Measurements from ENCODE around the gene CRIP1. TPM values are rescaled to one million over a fixed set of nuclear protein-coding genes. Genes with fewer than 3 reads are reported as not detected.

The CRIP1 gene
- total RNA-seq, 1 donor from 2014 or later, result 185 TPM

- no peaks in the 10 kb centered on the region for H3K36me3 Mint-ChIP-seq (ENCODE audit: low read depth)
- DNase-seq (ENCODE audit: low spot score), result no peak
- peaks cover 6% of the 10 kb centered on the region for H3K4me1 Mint-ChIP-seq (ENCODE audit: low read depth)
- H3K9me3 Mint-ChIP-seq, result no peaks in the 10 kb centered on the region
- intact Hi-C loops (cut with micrococcal nuclease), result no loop called here
- H3K4me3 Mint-ChIP-seq (ENCODE audit: low read depth), result no peak overlapping the region
- H3K27me3 Mint-ChIP-seq (ENCODE audit: low read depth), result peaks cover 11% of the 10 kb centered on the region
- no peak overlapping the region for H3K27ac Mint-ChIP-seq
Observed at GRCh38 chr14:105505101-105505500, 18.4 kb downstream of the CRIP1 start.

- Mint-ChIP-seq H3K27me3 (ENCODE audit: low read depth) (peaks cover 15% of the 10 kb centered on the region), H3K4me3 (ENCODE audit: low read depth) (no peak overlapping the region), H3K36me3 (ENCODE audit: low read depth) (no peaks in the 10 kb centered on the region), H3K9me3 (no peaks in the 10 kb centered on the region), H3K4me1 (ENCODE audit: low read depth) (peaks cover 6% of the 10 kb centered on the region), H3K27ac (no peak overlapping the region)
- DNase-seq (ENCODE audit: low spot score), result no peak
- intact Hi-C loops (cut with micrococcal nuclease), result no loop called here
Observed at GRCh38 chr14:105507247-105507646, 20.6 kb downstream of the CRIP1 start.

GRCh38 chr14:105508069-105508468 lies 21.4 kb downstream of the CRIP1 start:
- Mint-ChIP-seq H3K4me3 (ENCODE audit: low read depth) (no peak overlapping the region), H3K9me3 (no peaks in the 10 kb centered on the region), H3K36me3 (ENCODE audit: low read depth) (no peaks in the 10 kb centered on the region), H3K27ac (no peak overlapping the region), H3K27me3 (ENCODE audit: low read depth) (peaks cover 15% of the 10 kb centered on the region), H3K4me1 (ENCODE audit: low read depth) (peaks cover 6% of the 10 kb centered on the region)
- intact Hi-C loops (cut with micrococcal nuclease), result no loop called here
- no peak for DNase-seq (ENCODE audit: low spot score)

GRCh38 chr14:105508601-105509000 lies 21.9 kb downstream of the CRIP1 start:
- no peak for DNase-seq (ENCODE audit: low spot score)
- Mint-ChIP-seq H3K36me3 (ENCODE audit: low read depth) (no peaks in the 10 kb centered on the region), H3K9me3 (no peaks in the 10 kb centered on the region), H3K27me3 (ENCODE audit: low read depth) (peaks cover 15% of the 10 kb centered on the region), H3K4me1 (ENCODE audit: low read depth) (peaks cover 6% of the 10 kb centered on the region), H3K4me3 (ENCODE audit: low read depth) (no peak overlapping the region), H3K27ac (no peak overlapping the region)
- intact Hi-C loops (cut with micrococcal nuclease), result no loop called here

- Mint-ChIP-seq H3K4me1 (ENCODE audit: low read depth) (no peaks in the 10 kb centered on the region), H3K36me3 (ENCODE audit: low read depth) (no peaks in the 10 kb centered on the region), H3K27me3 (ENCODE audit: low read depth) (peaks cover 25% of the 10 kb centered on the region), H3K27ac (no peak overlapping the region), H3K9me3 (peaks cover 2% of the 10 kb centered on the region), H3K4me3 (ENCODE audit: low read depth) (no peak overlapping the region)
- DNase-seq (ENCODE audit: low spot score), result no peak
- intact Hi-C loops (cut with micrococcal nuclease), result no loop called here
Observed at GRCh38 chr14:105517096-105517495, 30.4 kb downstream of the CRIP1 start.

GRCh38 chr14:105519946-105520698 lies 33.4 kb downstream of the CRIP1 start:
- intact Hi-C loops (cut with micrococcal nuclease), result no loop called here
- Mint-ChIP-seq H3K27me3 (ENCODE audit: low read depth) (peaks cover 32% of the 10 kb centered on the region), H3K27ac (no peak overlapping the region), H3K4me1 (ENCODE audit: low read depth) (no peaks in the 10 kb centered on the region), H3K4me3 (ENCODE audit: low read depth) (no peak overlapping the region), H3K9me3 (no peaks in the 10 kb centered on the region), H3K36me3 (ENCODE audit: low read depth) (no peaks in the 10 kb centered on the region)
- no peak for DNase-seq (ENCODE audit: low spot score)

- H3K27ac Mint-ChIP-seq, result no peak overlapping the region
- intact Hi-C loops (cut with micrococcal nuclease), result no loop called here
- DNase-seq (ENCODE audit: low spot score), result no peak
- no peaks in the 10 kb centered on the region for H3K9me3 Mint-ChIP-seq
- peaks cover 24% of the 10 kb centered on the region for H3K27me3 Mint-ChIP-seq (ENCODE audit: low read depth)
- H3K4me3 Mint-ChIP-seq (ENCODE audit: low read depth), result no peak overlapping the region
- peaks cover under 1% of the 10 kb centered on the region for H3K4me1 Mint-ChIP-seq (ENCODE audit: low read depth)
- H3K36me3 Mint-ChIP-seq (ENCODE audit: low read depth), result no peaks in the 10 kb centered on the region
Observed at GRCh38 chr14:105525326-105525725, 38.6 kb downstream of the CRIP1 start.

- DNase-seq (ENCODE audit: low spot score), result no peak
- peak within 1 kb of the TSS; percentile 71 for H3K4me3 Mint-ChIP-seq (ENCODE audit: low read depth)
- H3K9me3 Mint-ChIP-seq, result no peaks in the 10 kb centered on the region
- intact Hi-C loops (cut with micrococcal nuclease), result no loop called here
- H3K27ac Mint-ChIP-seq, result peak within 1 kb of the TSS; percentile 38
- peaks cover 27% of the 10 kb centered on the region for H3K27me3 Mint-ChIP-seq (ENCODE audit: low read depth)
- peaks cover 2% of the 10 kb centered on the region for H3K4me1 Mint-ChIP-seq (ENCODE audit: low read depth)
- no peaks in the 10 kb centered on the region for H3K36me3 Mint-ChIP-seq (ENCODE audit: low read depth)
Observed at GRCh38 chr14:105525861-105526775, 39.4 kb downstream of the CRIP1 start, which contains the start of gene TMEM121. Gene TMEM121 (plus strand): TSS chr14:105526583. CDS start chr14:105528835, 2,252 bp downstream.

GRCh38 chr14:105526776-105527380 lies 40.2 kb downstream of the CRIP1 start:
- Mint-ChIP-seq H3K27ac (peak overlapping the region; percentile 38), H3K4me1 (ENCODE audit: low read depth) (peaks cover 2% of the 10 kb centered on the region), H3K27me3 (ENCODE audit: low read depth) (peaks cover 25% of the 10 kb centered on the region), H3K9me3 (no peaks in the 10 kb centered on the region), H3K36me3 (ENCODE audit: low read depth) (no peaks in the 10 kb centered on the region), H3K4me3 (ENCODE audit: low read depth) (peak overlapping the region; percentile 71)
- intact Hi-C loops (cut with micrococcal nuclease), result no loop called here
- DNase-seq (ENCODE audit: low spot score), result no peak

GRCh38 chr14:105527381-105527825 lies 40.7 kb downstream of the CRIP1 start:
- Mint-ChIP-seq H3K4me3 (ENCODE audit: low read depth) (peak overlapping the region; percentile 71), H3K36me3 (ENCODE audit: low read depth) (no peaks in the 10 kb centered on the region), H3K4me1 (ENCODE audit: low read depth) (peaks cover 2% of the 10 kb centered on the region), H3K9me3 (no peaks in the 10 kb centered on the region), H3K27ac (peak overlapping the region; percentile 38), H3K27me3 (ENCODE audit: low read depth) (peaks cover 25% of the 10 kb centered on the region)
- no peak for DNase-seq (ENCODE audit: low spot score)
- intact Hi-C loops (cut with micrococcal nuclease), result no loop called here

GRCh38 chr14:105527826-105528585 lies 41.3 kb downstream of the CRIP1 start:
- H3K4me1 Mint-ChIP-seq (ENCODE audit: low read depth), result peaks cover 2% of the 10 kb centered on the region
- peak overlapping the region; percentile 71 for H3K4me3 Mint-ChIP-seq (ENCODE audit: low read depth)
- no peaks in the 10 kb centered on the region for H3K9me3 Mint-ChIP-seq
- H3K36me3 Mint-ChIP-seq (ENCODE audit: low read depth), result no peaks in the 10 kb centered on the region
- intact Hi-C loops (cut with micrococcal nuclease), result loop anchor here (2.0 kb wide), 3 partner anchors 37 to 157 kb away; partner anchors contain the start of gene TEDC1
- H3K27me3 Mint-ChIP-seq (ENCODE audit: low read depth), result peaks cover 25% of the 10 kb centered on the region
- peak; percentile 75 for DNase-seq (ENCODE audit: low spot score)
- no peak overlapping the region for H3K27ac Mint-ChIP-seq

All from activated T-helper 2 cell treated with anti-CD3 and anti-CD28 coated beads, Interferon-gamma antibody, Interleukin-2, Interleukin-4, amounts not matched to agents 10 μg/mL and 5 μg/mL and 100 μg/mL, durations not matched to agents 14 hours and 24 hours and 36 hours (primary cell).